HepG2 (cell line): Measurements from ENCODE around the gene ARG2. TPM values are rescaled to one million over a fixed set of nuclear protein-coding genes. Genes with fewer than 3 reads are reported as not detected.

Experiments
- CBX5 ChIP-seq: sonication (generic); formaldehyde crosslinking; IDR thresholded peaks from 2 replicates; pipeline ENCODE4 v1.4.0; 2020; ENCODE audit warnings: missing genetic modification reagents, borderline replicate concordance
- SALL1 ChIP-seq: sonication (generic); formaldehyde crosslinking; IDR thresholded peaks from 2 replicates; pipeline ENCODE4 v1.8.0; 2022; ENCODE audit warnings: mild to moderate bottlenecking, missing genetic modification reagents
- STAG1 ChIP-seq: sonication (generic); formaldehyde crosslinking; IDR thresholded peaks from 2 replicates; pipeline ENCODE4 v1.4.0; 2020; ENCODE audit warnings: missing genetic modification reagents
- XRCC5 ChIP-seq: fragments of 200-400 bp; formaldehyde crosslinking; optimal IDR thresholded peaks from 2 replicates; pipeline ENCODE3; 2017; ENCODE audit warnings: mild to moderate bottlenecking, low read length
- polyA plus RNA-seq, 8 experiments: library from polyadenylated mRNA; depleted of rRNA in 3 of 8; stranded (reverse) in 7 of 8; unstranded in 1 of 8; fragments of >200 nt; fragmentation: Illumina TruSeq in 4 of 8; extraction: Trizol in 4 of 8; gene quantifications; 2 replicates each; pipeline versions ENCODE4 v1.2.1 to v1.2.3, GENCODE V29; 2011 to 2016; ENCODE audit warnings: low read depth in 4 of 8, missing spikeins in 1 of 8, mixed read lengths in 1 of 8; ENCODE audit not compliant: insufficient read depth in 1 of 8
- total RNA-seq, 5 experiments: library from RNA; depleted of rRNA; stranded (reverse); fragments of >200 nt; fragmentation: Illumina TruSeq; extraction: Trizol; gene quantifications; 2 replicates each; pipeline ENCODE4 v1.2.3, GENCODE V29; 2016; ENCODE audit warnings: low read depth in 1 of 5
- TF ChIP-seq, protein P1 (sequence below), 2 experiments: sonication (generic) in 1 of 2; formaldehyde crosslinking in 1 of 2; IDR thresholded peaks; 2 replicates each; pipeline versions ENCODE4 v1.5.1 to v1.6.1; 2011 to 2020; ENCODE audit warnings: borderline replicate concordance in 1 of 2, low read depth in 1 of 2, low read length in 1 of 2, mild to moderate bottlenecking in 1 of 2, missing genetic modification reagents in 1 of 2, moderate library complexity in 1 of 2
- TF ChIP-seq, protein P2 (sequence below), 2 experiments: sonication (generic) in 1 of 2; formaldehyde crosslinking in 1 of 2; IDR thresholded peaks; 2 replicates each; pipeline versions ENCODE4 v1.4.0 to v1.6.1; 2018 to 2020; ENCODE audit warnings: missing genetic modification reagents in 2 of 2, borderline replicate concordance in 1 of 2, low read depth in 1 of 2, mild to moderate bottlenecking in 1 of 2, missing biosample characterization in 1 of 2

Gene ARG2
- total and polyA plus RNA-seq, 2 of the 13 experiments (the other 11 are each of a cell fraction or from before 2014, with no cell fraction given): 37.5 to 73.6 TPM

DNA sequence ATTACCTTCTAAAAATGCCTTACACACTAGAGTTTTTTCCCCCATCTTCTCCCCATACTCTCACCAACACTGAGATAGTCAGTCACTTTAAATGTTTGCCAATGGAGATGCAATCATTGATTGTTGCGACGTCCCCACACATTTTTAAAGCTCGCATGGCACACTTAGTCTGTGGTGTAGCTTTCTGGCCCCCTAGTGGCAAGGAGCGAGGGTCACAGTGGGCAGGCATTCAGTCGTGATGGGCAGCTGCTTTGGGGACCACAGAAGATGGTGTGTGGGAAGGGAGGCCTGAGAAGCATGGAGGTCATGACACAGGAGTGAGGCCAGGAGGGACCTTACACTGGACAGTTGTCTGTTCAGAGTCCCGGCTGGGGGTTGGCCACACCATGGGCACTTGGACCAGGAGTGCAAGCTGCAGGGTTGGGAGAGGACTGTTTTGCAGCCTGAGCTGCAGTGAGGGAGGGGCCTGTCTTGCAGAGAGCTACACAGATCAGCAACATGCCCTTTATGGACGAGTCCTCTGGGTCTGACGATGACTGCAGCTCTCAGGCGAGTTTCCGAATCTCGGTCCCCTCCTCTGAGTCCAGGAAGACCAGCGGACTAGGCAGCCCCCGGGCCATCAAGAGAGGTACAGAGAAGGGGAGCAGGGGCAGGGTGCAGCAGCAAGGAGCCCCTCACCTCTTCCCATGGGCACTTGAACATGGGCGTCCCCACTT lies 48.3 kb upstream of the ARG2 start (continued):
- TF ChIP-seq, protein P1, sequence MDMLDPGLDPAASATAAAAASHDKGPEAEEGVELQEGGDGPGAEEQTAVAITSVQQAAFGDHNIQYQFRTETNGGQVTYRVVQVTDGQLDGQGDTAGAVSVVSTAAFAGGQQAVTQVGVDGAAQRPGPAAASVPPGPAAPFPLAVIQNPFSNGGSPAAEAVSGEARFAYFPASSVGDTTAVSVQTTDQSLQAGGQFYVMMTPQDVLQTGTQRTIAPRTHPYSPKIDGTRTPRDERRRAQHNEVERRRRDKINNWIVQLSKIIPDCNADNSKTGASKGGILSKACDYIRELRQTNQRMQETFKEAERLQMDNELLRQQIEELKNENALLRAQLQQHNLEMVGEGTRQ (IDR thresholded peaks at IDR 0.05; ENCODE audit: low read depth, low read length): no peak
- TF ChIP-seq, protein P1 (CRISPR knock-in tag; IDR thresholded peaks at IDR 0.05; ENCODE audit: borderline replicate concordance): no peak
- TF ChIP-seq CBX5 (CRISPR knock-in tag) (peak; percentile 56; the same call in 1 of the 2 replicates), SALL1 (CRISPR knock-in tag) (peak; percentile 37; the same call in 1 of the 2 replicates), XRCC5 (peak; percentile 59), STAG1 (CRISPR knock-in tag) (peak; percentile 91)
- TF ChIP-seq, protein P2, sequence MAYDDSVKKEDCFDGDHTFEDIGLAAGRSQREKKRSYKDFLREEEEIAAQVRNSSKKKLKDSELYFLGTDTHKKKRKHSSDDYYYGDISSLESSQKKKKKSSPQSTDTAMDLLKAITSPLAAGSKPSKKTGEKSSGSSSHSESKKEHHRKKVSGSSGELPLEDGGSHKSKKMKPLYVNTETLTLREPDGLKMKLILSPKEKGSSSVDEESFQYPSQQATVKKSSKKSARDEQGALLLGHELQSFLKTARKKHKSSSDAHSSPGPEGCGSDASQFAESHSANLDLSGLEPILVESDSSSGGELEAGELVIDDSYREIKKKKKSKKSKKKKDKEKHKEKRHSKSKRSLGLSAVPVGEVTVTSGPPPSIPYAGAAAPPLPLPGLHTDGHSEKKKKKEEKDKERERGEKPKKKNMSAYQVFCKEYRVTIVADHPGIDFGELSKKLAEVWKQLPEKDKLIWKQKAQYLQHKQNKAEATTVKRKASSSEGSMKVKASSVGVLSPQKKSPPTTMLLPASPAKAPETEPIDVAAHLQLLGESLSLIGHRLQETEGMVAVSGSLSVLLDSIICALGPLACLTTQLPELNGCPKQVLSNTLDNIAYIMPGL (CRISPR knock-in tag; IDR thresholded peaks at IDR 0.05; ENCODE audit: borderline replicate concordance in 1 of 2, low read depth in 1 of 2): 0 out of 4 replicates have a peak, but pooled peaks of 1 of the 2 experiments have one; percentile 34
